GM23338 (cell line): ENCODE data around the gene DNAH17. TPM values are rescaled to one million over a fixed set of nuclear protein-coding genes. Genes with fewer than 3 reads are reported as not detected.

Experiments
- ATAC-seq: fragments of 200-7000 bp; cut with Tn5 transposase; 3 replicates; pipeline ENCODE4 v1.9.1; 2020
- DNase-seq: peaks from one replicate; pipeline ENCODE4 v3.0.0-alpha.2; 2015; ENCODE audit warnings: low spot score
- H2AFZ ChIP-seq: fragments of 200-600 bp; sonication (generic); 2 replicates; pipeline ENCODE4 v1.8.0; 2016; ENCODE audit warnings: antibody characterized with exemption, mild to moderate bottlenecking, moderate library complexity
- H3F3A ChIP-seq: fragments of 200-600 bp; sonication (generic); replicated peaks from 2 replicates; pipeline ENCODE4 v1.8.0; 2017; ENCODE audit warnings: antibody characterized with exemption, mixed run types, low read depth
- H3K27ac ChIP-seq: fragments of 200-600 bp; sonication (generic); 2 replicates; pipeline ENCODE4 v1.6.1; 2016; ENCODE audit warnings: low read depth
- H3K27me3 ChIP-seq: fragments of 200-600 bp; sonication (generic); 2 replicates; pipeline ENCODE4 v1.8.0; 2016; ENCODE audit warnings: mild to moderate bottlenecking, mixed run types, moderate library complexity; ENCODE audit not compliant: insufficient read depth
- H3K36me3 ChIP-seq: fragments of 200-600 bp; sonication (generic); 2 replicates; pipeline ENCODE4 v1.8.0; 2016; ENCODE audit warnings: mild to moderate bottlenecking; ENCODE audit not compliant: insufficient read depth
- H3K4me1 ChIP-seq: fragments of 200-600 bp; sonication (generic); 2 replicates; pipeline ENCODE4 v1.8.0; 2016; ENCODE audit warnings: mild to moderate bottlenecking, moderate library complexity; ENCODE audit not compliant: insufficient read depth
- H3K4me2 ChIP-seq: fragments of 200-600 bp; sonication (generic); 2 replicates; pipeline ENCODE4 v1.7.1; 2017; ENCODE audit warnings: mixed run types
- H3K4me3 ChIP-seq: fragments of 200-600 bp; sonication (generic); 2 replicates; pipeline ENCODE4 v1.6.1; 2016; ENCODE audit warnings: mixed run types
- H3K79me2 ChIP-seq: fragments of 200-600 bp; sonication (generic); replicated peaks from 2 replicates; pipeline ENCODE4 v1.8.0; 2017; ENCODE audit warnings: mild to moderate bottlenecking; ENCODE audit not compliant: insufficient read depth
- H3K9me2 ChIP-seq: fragments of 200-600 bp; sonication (generic); 2 replicates; pipeline ENCODE4 v1.8.0; 2017; ENCODE audit not compliant: insufficient read depth
- H4K20me1 ChIP-seq: fragments of 200-600 bp; sonication (generic); replicated peaks from 2 replicates; pipeline ENCODE4 v1.8.0; 2017; ENCODE audit warnings: mild to moderate bottlenecking; ENCODE audit not compliant: insufficient read depth
- H3K27ac Mint-ChIP-seq: 2 replicates; pipeline ENCODE4 v1.8.0; 2020; ENCODE audit warnings: inconsistent platforms, mild to moderate bottlenecking, moderate library complexity, mixed read lengths
- H3K27me3 Mint-ChIP-seq: 3 replicates; pipeline ENCODE4 v1.8.0; 2022; ENCODE audit warnings: low read depth, mild to moderate bottlenecking, moderate library complexity, mixed read lengths, inconsistent platforms; ENCODE audit not compliant: insufficient read depth, poor library complexity
- H3K36me3 Mint-ChIP-seq: 3 replicates; pipeline ENCODE4 v1.8.0; 2021; ENCODE audit warnings: low read depth, mild to moderate bottlenecking, inconsistent platforms, moderate library complexity, mixed read lengths
- H3K4me1 Mint-ChIP-seq: 3 replicates; pipeline ENCODE4 v1.8.0; 2020; ENCODE audit warnings: mild to moderate bottlenecking, inconsistent platforms, mixed read lengths
- H3K4me3 Mint-ChIP-seq: 3 replicates; pipeline ENCODE4 v1.8.0; 2021; ENCODE audit warnings: moderate library complexity, mild to moderate bottlenecking, inconsistent platforms, mixed read lengths
- H3K9me3 Mint-ChIP-seq: 3 replicates; pipeline ENCODE4 v1.8.0; 2020; ENCODE audit warnings: moderate library complexity, mild to moderate bottlenecking, inconsistent platforms, mixed read lengths
- CREB1 ChIP-seq: fragments of 250-450 bp; sonication (Bioruptor Pico); IDR thresholded peaks from 2 replicates; pipeline ENCODE4 v1.5.0; 2020; ENCODE audit warnings: low read depth, mild to moderate bottlenecking, moderate library complexity
- CTCF ChIP-seq, 2 experiments: fragments of 200-600 bp in 1 of 2; sonication (generic) in 1 of 2; conservative IDR thresholded peaks; 2 replicates each; pipeline versions ENCODE4 v1.5.1 to v1.6.1; 2016 to 2017; ENCODE audit warnings: antibody characterized with exemption in 2 of 2, low read depth in 2 of 2, mild to moderate bottlenecking in 2 of 2, moderate library complexity in 1 of 2
- ETS1 ChIP-seq: IDR thresholded peaks from 2 replicates; pipeline ENCODE4 v1.6.1; 2016; ENCODE audit warnings: antibody characterized with exemption
- EZH2 ChIP-seq: fragments of 200-600 bp; sonication (generic); IDR thresholded peaks from one replicate; pipeline ENCODE4 v1.8.0; 2017; ENCODE audit warnings: antibody characterized with exemption, mild to moderate bottlenecking, low read depth; ENCODE audit not compliant: unreplicated experiment
- EZH2phosphoT487 ChIP-seq: fragments of 200-600 bp; sonication (generic); IDR thresholded peaks from one replicate; pipeline ENCODE4 v1.8.1; 2018; ENCODE audit warnings: antibody characterized with exemption; ENCODE audit not compliant: unreplicated experiment
- JUNB ChIP-seq: IDR thresholded peaks from one replicate; pipeline ENCODE4 v1.6.1; 2016; ENCODE audit warnings: antibody characterized with exemption; ENCODE audit not compliant: unreplicated experiment
- NANOG ChIP-seq: IDR thresholded peaks from 2 replicates; pipeline ENCODE4 v1.6.1; 2016; ENCODE audit warnings: antibody characterized with exemption, borderline replicate concordance
- POLR2AphosphoS5 ChIP-seq: IDR thresholded peaks from 2 replicates; pipeline ENCODE4 v1.6.1; 2016; ENCODE audit warnings: antibody characterized with exemption, low read depth
- REST ChIP-seq: IDR thresholded peaks from one replicate; pipeline ENCODE4 v1.6.1; 2018; ENCODE audit warnings: antibody characterized with exemption; ENCODE audit not compliant: unreplicated experiment
- STAT1 ChIP-seq: IDR thresholded peaks from one replicate; pipeline ENCODE4 v1.6.1; 2016; ENCODE audit warnings: antibody characterized with exemption; ENCODE audit not compliant: unreplicated experiment
- ZNF114 ChIP-seq: fragments of 250-450 bp; sonication (Bioruptor Pico); IDR thresholded peaks from 2 replicates; pipeline ENCODE4 v1.5.0; 2020; ENCODE audit warnings: mild to moderate bottlenecking, moderate library complexity
- ZNF331 ChIP-seq: fragments of 250-450 bp; sonication (Bioruptor Pico); IDR thresholded peaks from 2 replicates; pipeline ENCODE4 v1.5.0; 2020; ENCODE audit warnings: low read depth, mild to moderate bottlenecking, moderate library complexity
- polyA plus RNA-seq: library from polyadenylated mRNA; unstranded; fragments of >200 nt; fragmentation: Nextera tagmentation; extraction: Ambion mirVana; gene quantifications from 2 replicates; pipeline ENCODE4 v1.2.1, GENCODE V29; 2016
- total RNA-seq: library from RNA; depleted of rRNA; stranded (reverse); fragments of >200 nt; shearing (Covaris generic); gene quantifications from 2 replicates; pipeline ENCODE4 v1.2.3, GENCODE V29; 2014
- TF ChIP-seq, protein P1 (sequence below): fragments of 250-450 bp; sonication (Bioruptor Pico); IDR thresholded peaks from 2 replicates; pipeline ENCODE4 v1.5.0; 2020; ENCODE audit warnings: mild to moderate bottlenecking, moderate library complexity

The DNAH17 gene
- total and polyA plus RNA-seq, 2 experiments from 2014 or later, result 0.59 to 2.0 TPM

GRCh38 chr17:78512976-78513375, 64.2 kb downstream of the DNAH17 start:
- ATAC-seq, result no peak
- no peak overlapping the region for H3K27ac ChIP-seq

More at GRCh38 chr17:78512976-78513375, 64.2 kb downstream of the DNAH17 start:
- H3K4me2 ChIP-seq, result no peak overlapping the region
- no peaks in the 10 kb centered on the region for H3K9me2 ChIP-seq
- H3K79me2 ChIP-seq, result no peaks in the 10 kb centered on the region
- no peak for DNase-seq
- no peak overlapping the region for H2AFZ ChIP-seq
- no peaks in the 10 kb centered on the region for H3K36me3 ChIP-seq
- no peak overlapping the region for H3K4me3 ChIP-seq
- H3K9me3 Mint-ChIP-seq, result peaks cover 5% of the 10 kb centered on the region; the same call in 1 of the 3 replicates
- TF ChIP-seq, protein P1, sequence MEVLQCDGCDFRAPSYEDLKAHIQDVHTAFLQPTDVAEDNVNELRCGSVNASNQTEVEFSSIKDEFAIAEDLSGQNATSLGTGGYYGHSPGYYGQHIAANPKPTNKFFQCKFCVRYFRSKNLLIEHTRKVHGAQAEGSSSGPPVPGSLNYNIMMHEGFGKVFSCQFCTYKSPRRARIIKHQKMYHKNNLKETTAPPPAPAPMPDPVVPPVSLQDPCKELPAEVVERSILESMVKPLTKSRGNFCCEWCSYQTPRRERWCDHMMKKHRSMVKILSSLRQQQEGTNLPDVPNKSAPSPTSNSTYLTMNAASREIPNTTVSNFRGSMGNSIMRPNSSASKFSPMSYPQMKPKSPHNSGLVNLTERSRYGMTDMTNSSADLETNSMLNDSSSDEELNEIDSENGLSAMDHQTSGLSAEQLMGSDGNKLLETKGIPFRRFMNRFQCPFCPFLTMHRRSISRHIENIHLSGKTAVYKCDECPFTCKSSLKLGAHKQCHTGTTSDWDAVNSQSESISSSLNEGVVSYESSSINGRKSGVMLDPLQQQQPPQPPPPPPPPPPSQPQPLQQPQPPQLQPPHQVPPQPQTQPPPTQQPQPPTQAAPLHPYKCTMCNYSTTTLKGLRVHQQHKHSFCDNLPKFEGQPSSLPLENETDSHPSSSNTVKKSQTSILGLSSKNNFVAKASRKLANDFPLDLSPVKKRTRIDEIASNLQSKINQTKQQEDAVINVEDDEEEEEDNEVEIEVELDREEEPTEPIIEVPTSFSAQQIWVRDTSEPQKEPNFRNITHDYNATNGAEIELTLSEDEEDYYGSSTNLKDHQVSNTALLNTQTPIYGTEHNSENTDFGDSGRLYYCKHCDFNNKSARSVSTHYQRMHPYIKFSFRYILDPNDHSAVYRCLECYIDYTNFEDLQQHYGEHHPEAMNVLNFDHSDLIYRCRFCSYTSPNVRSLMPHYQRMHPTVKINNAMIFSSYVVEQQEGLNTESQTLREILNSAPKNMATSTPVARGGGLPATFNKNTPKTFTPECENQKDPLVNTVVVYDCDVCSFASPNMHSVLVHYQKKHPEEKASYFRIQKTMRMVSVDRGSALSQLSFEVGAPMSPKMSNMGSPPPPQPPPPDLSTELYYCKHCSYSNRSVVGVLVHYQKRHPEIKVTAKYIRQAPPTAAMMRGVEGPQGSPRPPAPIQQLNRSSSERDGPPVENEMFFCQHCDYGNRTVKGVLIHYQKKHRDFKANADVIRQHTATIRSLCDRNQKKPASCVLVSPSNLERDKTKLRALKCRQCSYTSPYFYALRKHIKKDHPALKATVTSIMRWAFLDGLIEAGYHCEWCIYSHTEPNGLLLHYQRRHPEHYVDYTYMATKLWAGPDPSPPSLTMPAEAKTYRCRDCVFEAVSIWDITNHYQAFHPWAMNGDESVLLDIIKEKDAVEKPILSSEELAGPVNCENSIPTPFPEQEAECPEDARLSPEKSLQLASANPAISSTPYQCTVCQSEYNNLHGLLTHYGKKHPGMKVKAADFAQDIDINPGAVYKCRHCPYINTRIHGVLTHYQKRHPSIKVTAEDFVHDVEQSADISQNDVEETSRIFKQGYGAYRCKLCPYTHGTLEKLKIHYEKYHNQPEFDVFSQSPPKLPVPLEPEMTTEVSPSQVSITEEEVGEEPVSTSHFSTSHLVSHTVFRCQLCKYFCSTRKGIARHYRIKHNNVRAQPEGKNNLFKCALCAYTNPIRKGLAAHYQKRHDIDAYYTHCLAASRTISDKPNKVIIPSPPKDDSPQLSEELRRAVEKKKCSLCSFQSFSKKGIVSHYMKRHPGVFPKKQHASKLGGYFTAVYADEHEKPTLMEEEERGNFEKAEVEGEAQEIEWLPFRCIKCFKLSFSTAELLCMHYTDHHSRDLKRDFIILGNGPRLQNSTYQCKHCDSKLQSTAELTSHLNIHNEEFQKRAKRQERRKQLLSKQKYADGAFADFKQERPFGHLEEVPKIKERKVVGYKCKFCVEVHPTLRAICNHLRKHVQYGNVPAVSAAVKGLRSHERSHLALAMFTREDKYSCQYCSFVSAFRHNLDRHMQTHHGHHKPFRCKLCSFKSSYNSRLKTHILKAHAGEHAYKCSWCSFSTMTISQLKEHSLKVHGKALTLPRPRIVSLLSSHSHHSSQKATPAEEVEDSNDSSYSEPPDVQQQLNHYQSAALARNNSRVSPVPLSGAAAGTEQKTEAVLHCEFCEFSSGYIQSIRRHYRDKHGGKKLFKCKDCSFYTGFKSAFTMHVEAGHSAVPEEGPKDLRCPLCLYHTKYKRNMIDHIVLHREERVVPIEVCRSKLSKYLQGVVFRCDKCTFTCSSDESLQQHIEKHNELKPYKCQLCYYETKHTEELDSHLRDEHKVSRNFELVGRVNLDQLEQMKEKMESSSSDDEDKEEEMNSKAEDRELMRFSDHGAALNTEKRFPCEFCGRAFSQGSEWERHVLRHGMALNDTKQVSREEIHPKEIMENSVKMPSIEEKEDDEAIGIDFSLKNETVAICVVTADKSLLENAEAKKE, result no peak
- TF ChIP-seq NANOG (no peak), EZH2phosphoT487 (no peak), JUNB (no peak), POLR2AphosphoS5 (no peak), ZNF331 (CRISPR knock-in tag) (no peak), ETS1 (no peak), CTCF (conservative IDR thresholded peaks at IDR 0.05; ENCODE audit: low read depth in 2 of 2) (no peak), ZNF114 (no peak), STAT1 (no peak), EZH2 (no peak), CREB1 (no peak), REST (no peak)
- H4K20me1 ChIP-seq, result no peaks in the 10 kb centered on the region
- H3K4me1 ChIP-seq, result no peaks in the 10 kb centered on the region
- H3K27me3 Mint-ChIP-seq, result peaks cover 3% of the 10 kb centered on the region
- H3K27me3 ChIP-seq, result no peaks in the 10 kb centered on the region
- no peaks in the 10 kb centered on the region for H3K36me3 Mint-ChIP-seq
- H3F3A ChIP-seq, result no peaks in the 10 kb centered on the region
- no peak overlapping the region for H3K27ac Mint-ChIP-seq
- peaks cover 3% of the 10 kb centered on the region; the same call in 1 of the 3 replicates for H3K4me1 Mint-ChIP-seq
- H3K4me3 Mint-ChIP-seq, result no peak overlapping the region
